HepG2 (cell line): Measurements from ENCODE around the gene PKMYT1. TPM values are rescaled to one million over a fixed set of nuclear protein-coding genes. Genes with fewer than 3 reads are reported as not detected.

Source experiments
- CC2D1A ChIP-seq: sonication (generic); formaldehyde crosslinking; IDR thresholded peaks from 2 replicates; pipeline ENCODE4 v1.8.1; 2023; ENCODE audit warnings: mild to moderate bottlenecking, missing genetic modification reagents
- CTCF ChIP-seq: sonication (generic); formaldehyde crosslinking; IDR thresholded peaks from 2 replicates; pipeline ENCODE4 v1.5.0; 2020; ENCODE audit warnings: mild to moderate bottlenecking, missing genetic modification reagents, moderate library complexity
- FOXC1 ChIP-seq: sonication (generic); formaldehyde crosslinking; IDR thresholded peaks from 2 replicates; pipeline ENCODE4 v1.8.0; 2022; ENCODE audit warnings: mild to moderate bottlenecking, missing genetic modification reagents, borderline replicate concordance
- MXD1 ChIP-seq: sonication (generic); formaldehyde crosslinking; IDR thresholded peaks from 2 replicates; pipeline ENCODE4 v1.4.0; 2020; ENCODE audit warnings: mild to moderate bottlenecking, missing genetic modification reagents
- ZNF644 ChIP-seq: IDR thresholded peaks from 2 replicates; pipeline ENCODE4 v1.6.1; 2016; ENCODE audit warnings: low read depth
- ZNF646 ChIP-seq: sonication (generic); formaldehyde crosslinking; IDR thresholded peaks from 2 replicates; pipeline ENCODE4 v1.9.0; 2021; ENCODE audit warnings: mild to moderate bottlenecking, missing genetic modification reagents
- ZNF777 ChIP-seq: sonication (generic); formaldehyde crosslinking; IDR thresholded peaks from 2 replicates; pipeline ENCODE4 v1.4.0; 2020; ENCODE audit warnings: missing genetic modification reagents
- ZNF781 ChIP-seq: sonication (generic); formaldehyde crosslinking; IDR thresholded peaks from 2 replicates; pipeline ENCODE4 v1.5.1; 2020; ENCODE audit warnings: borderline replicate concordance, mild to moderate bottlenecking, missing genetic modification reagents; ENCODE audit errors: not compliant biosample characterization
- polyA plus RNA-seq, 8 experiments: library from polyadenylated mRNA; depleted of rRNA in 3 of 8; stranded (reverse) in 7 of 8; unstranded in 1 of 8; fragments of >200 nt; fragmentation: Illumina TruSeq in 4 of 8; extraction: Trizol in 4 of 8; gene quantifications; 2 replicates each; pipeline versions ENCODE4 v1.2.1 to v1.2.3, GENCODE V29; 2011 to 2016; ENCODE audit warnings: low read depth in 4 of 8, missing spikeins in 1 of 8, mixed read lengths in 1 of 8; ENCODE audit not compliant: insufficient read depth in 1 of 8
- total RNA-seq, 5 experiments: library from RNA; depleted of rRNA; stranded (reverse); fragments of >200 nt; fragmentation: Illumina TruSeq; extraction: Trizol; gene quantifications; 2 replicates each; pipeline ENCODE4 v1.2.3, GENCODE V29; 2016; ENCODE audit warnings: low read depth in 1 of 5
- TF ChIP-seq, protein P1 (sequence below), 2 experiments: sonication (generic) in 1 of 2; formaldehyde crosslinking in 1 of 2; IDR thresholded peaks; 2 replicates each; pipeline versions ENCODE4 v1.5.1 to v1.6.1; 2011 to 2020; ENCODE audit warnings: borderline replicate concordance in 1 of 2, low read depth in 1 of 2, low read length in 1 of 2, mild to moderate bottlenecking in 1 of 2, missing genetic modification reagents in 1 of 2, moderate library complexity in 1 of 2
- TF ChIP-seq, protein P2 (sequence below): IDR thresholded peaks from 2 replicates; pipeline ENCODE4 v1.4.0; 2020; ENCODE audit warnings: mild to moderate bottlenecking, missing genetic modification reagents

PKMYT1 gene
- total and polyA plus RNA-seq, 2 of the 13 experiments (the other 11 are each of a cell fraction or from before 2014, with no cell fraction given): 7.0 to 27.8 TPM

- TF ChIP-seq ZNF644 (no peak), ZNF646 (CRISPR knock-in tag) (no peak), FOXC1 (CRISPR knock-in tag) (no peak), MXD1 (CRISPR knock-in tag) (no peak), CTCF (no peak), ZNF777 (CRISPR knock-in tag) (peak; percentile 86), ZNF781 (CRISPR knock-in tag) (no peak), CC2D1A (no peak)
- TF ChIP-seq, protein P1, sequence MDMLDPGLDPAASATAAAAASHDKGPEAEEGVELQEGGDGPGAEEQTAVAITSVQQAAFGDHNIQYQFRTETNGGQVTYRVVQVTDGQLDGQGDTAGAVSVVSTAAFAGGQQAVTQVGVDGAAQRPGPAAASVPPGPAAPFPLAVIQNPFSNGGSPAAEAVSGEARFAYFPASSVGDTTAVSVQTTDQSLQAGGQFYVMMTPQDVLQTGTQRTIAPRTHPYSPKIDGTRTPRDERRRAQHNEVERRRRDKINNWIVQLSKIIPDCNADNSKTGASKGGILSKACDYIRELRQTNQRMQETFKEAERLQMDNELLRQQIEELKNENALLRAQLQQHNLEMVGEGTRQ (IDR thresholded peaks at IDR 0.05; ENCODE audit: low read depth, low read length): no peak
- TF ChIP-seq, protein P1 (CRISPR knock-in tag; IDR thresholded peaks at IDR 0.05; ENCODE audit: borderline replicate concordance): no peak
- TF ChIP-seq, protein P2, sequence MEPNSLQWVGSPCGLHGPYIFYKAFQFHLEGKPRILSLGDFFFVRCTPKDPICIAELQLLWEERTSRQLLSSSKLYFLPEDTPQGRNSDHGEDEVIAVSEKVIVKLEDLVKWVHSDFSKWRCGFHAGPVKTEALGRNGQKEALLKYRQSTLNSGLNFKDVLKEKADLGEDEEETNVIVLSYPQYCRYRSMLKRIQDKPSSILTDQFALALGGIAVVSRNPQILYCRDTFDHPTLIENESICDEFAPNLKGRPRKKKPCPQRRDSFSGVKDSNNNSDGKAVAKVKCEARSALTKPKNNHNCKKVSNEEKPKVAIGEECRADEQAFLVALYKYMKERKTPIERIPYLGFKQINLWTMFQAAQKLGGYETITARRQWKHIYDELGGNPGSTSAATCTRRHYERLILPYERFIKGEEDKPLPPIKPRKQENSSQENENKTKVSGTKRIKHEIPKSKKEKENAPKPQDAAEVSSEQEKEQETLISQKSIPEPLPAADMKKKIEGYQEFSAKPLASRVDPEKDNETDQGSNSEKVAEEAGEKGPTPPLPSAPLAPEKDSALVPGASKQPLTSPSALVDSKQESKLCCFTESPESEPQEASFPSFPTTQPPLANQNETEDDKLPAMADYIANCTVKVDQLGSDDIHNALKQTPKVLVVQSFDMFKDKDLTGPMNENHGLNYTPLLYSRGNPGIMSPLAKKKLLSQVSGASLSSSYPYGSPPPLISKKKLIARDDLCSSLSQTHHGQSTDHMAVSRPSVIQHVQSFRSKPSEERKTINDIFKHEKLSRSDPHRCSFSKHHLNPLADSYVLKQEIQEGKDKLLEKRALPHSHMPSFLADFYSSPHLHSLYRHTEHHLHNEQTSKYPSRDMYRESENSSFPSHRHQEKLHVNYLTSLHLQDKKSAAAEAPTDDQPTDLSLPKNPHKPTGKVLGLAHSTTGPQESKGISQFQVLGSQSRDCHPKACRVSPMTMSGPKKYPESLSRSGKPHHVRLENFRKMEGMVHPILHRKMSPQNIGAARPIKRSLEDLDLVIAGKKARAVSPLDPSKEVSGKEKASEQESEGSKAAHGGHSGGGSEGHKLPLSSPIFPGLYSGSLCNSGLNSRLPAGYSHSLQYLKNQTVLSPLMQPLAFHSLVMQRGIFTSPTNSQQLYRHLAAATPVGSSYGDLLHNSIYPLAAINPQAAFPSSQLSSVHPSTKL (CRISPR knock-in tag): peak; percentile 78
Measured at GRCh38 chr16:3020604-3021448, 40.6 kb upstream of the PKMYT1 start (continued).
